ENCODE measurements around the gene SLC44A1. TPM values are rescaled to one million over a fixed set of nuclear protein-coding genes. Genes with fewer than 3 reads are reported as not detected.

Gene SLC44A1
- total and polyA plus RNA-seq, 2 donors from 2014 or later: 17.4 to 42.3 TPM

DNA sequence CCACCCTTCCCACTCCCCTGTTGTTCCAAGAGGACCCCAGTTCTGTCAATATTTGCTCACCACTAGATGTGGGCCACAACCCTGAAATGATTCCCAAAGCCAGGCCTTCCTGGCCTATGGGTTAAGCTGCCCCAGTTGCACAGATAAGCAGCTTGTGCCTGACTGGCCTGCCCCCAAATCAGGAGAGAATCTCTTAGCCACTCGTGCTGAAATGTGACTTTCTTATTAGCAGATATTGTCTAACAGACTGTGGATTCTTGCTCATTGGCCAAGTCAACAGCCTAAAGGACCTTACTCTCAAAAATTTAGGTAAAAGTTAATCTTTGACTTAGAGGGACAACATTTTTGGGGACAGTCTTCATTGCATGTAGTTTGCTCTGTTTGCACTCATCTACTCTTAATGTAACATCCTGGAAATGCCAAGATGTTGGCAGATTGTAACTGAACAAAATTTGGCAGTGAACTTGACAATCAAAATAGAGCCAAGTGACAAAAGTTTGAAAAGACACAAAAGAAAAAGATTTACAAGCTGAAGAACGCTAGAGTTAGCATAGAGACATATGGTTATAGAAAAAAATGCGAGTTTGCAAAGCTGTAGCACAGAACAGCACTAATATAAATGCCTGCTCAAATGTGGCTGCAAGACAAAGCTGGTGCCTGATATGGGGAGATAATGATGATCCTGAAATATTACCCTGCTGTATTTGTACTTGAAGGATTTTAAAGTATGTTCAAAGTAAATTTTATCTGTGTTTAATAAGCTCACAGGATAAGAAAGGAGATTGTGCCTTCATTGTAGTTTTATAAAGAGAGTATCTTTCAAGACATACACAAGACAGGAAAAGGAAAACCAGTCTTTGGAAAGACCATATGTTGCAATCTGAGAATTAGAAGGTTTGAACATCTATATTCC is 174.4 kb downstream of the SLC44A1 start:
- no peak overlapping the region for H3K9ac ChIP-seq (ENCODE audit: low read length in 3 of 3)
- DNase-seq (no peak), FAIRE-seq (no peak)
- H3K4me1 ChIP-seq (ENCODE audit: control insufficient read depth in 2 of 3, insufficient read depth in 2 of 3, low read depth in 1 of 3, low read length in 3 of 3): peaks cover 0 to 2% (median 0%) of the 10 kb centered on the region in 3 donors
- intact Hi-C loops (cut with DNase I): loop anchor here (10.0 kb wide), 1 partner anchor 244 kb away; no protein-coding TSS in a partner anchor
- H3K4me3 ChIP-seq (ENCODE audit: low read length in 3 of 3): no peak overlapping the region
- no peaks in the 10 kb centered on the region for H3K36me3 ChIP-seq (ENCODE audit: control insufficient read depth in 2 of 3, insufficient read depth in 3 of 3, low read length in 3 of 3)
- H3K9me3 ChIP-seq (ENCODE audit: control insufficient read depth in 2 of 3, insufficient read depth in 1 of 3, low read length in 3 of 3): no peaks in the 10 kb centered on the region
- no peak overlapping the region for H3K27ac ChIP-seq (ENCODE audit: low read depth in 2 of 2, low read length in 2 of 2)
- H3K27me3 ChIP-seq (ENCODE audit: control insufficient read depth, insufficient read depth, low read length): no peaks in the 10 kb centered on the region
- TF ChIP-seq CTCF (IDR thresholded peaks at IDR 0.05; ENCODE audit: borderline replicate concordance, extremely low read depth, insufficient read depth): no peak

DNA sequence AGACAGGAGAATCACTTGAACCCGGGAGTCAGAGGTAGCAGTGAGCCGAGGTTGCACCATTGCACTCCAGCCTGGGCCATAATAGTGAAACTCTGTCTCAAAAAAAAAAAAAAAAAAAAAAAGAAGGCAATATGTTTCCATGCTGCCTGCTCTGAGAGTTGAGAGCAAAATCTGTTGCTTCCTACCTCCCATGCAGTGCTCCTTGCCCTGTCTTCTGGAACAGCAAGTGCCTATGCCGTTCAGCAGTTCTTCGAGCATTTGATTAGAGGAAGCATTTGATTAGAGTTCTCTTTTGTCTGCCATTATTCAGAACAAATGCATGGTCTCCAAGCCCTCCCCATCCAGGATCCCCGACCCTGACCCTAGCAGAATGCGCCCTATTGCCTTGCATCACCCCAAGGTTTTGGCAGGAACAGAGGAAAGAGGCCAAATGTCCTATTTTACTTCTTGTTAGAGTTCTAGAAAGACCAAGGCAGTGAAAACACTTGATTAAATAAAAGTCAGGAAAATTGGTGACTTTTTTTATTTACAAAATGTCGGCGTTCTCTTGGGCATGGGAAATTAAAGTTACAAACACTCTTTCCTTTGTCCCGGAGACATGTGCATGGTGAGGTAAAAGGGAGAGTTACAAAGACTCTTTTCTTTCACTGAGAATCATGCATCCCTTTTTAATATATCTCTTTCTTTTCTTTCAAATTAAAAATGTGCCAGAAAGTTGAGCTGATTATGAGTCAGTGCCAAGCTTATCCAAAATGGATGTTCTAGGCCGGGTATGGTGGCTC is 175.6 kb downstream of the SLC44A1 start:
- intact Hi-C loops (cut with DNase I): loop anchor here (10.0 kb wide), 1 partner anchor 245 kb away; no protein-coding TSS in a partner anchor
- H3K9me3 ChIP-seq (ENCODE audit: control insufficient read depth in 2 of 3, insufficient read depth in 1 of 3, low read length in 3 of 3): no peaks in the 10 kb centered on the region
- DNase-seq (no peak), FAIRE-seq (no peak)
- no peak for TF ChIP-seq CTCF (IDR thresholded peaks at IDR 0.05; ENCODE audit: borderline replicate concordance, extremely low read depth, insufficient read depth)
- H3K27ac ChIP-seq (ENCODE audit: low read depth in 2 of 2, low read length in 2 of 2): no peak overlapping the region
- H3K27me3 ChIP-seq (ENCODE audit: control insufficient read depth, insufficient read depth, low read length): no peaks in the 10 kb centered on the region
- H3K9ac ChIP-seq (ENCODE audit: low read length in 3 of 3): no peak overlapping the region
- H3K36me3 ChIP-seq (ENCODE audit: control insufficient read depth in 2 of 3, insufficient read depth in 3 of 3, low read length in 3 of 3): no peaks in the 10 kb centered on the region
- peaks cover 0 to 2% (median 0%) of the 10 kb centered on the region in 3 donors for H3K4me1 ChIP-seq (ENCODE audit: control insufficient read depth in 2 of 3, insufficient read depth in 2 of 3, low read depth in 1 of 3, low read length in 3 of 3)
- H3K4me3 ChIP-seq (ENCODE audit: low read length in 3 of 3): no peak overlapping the region

DNA sequence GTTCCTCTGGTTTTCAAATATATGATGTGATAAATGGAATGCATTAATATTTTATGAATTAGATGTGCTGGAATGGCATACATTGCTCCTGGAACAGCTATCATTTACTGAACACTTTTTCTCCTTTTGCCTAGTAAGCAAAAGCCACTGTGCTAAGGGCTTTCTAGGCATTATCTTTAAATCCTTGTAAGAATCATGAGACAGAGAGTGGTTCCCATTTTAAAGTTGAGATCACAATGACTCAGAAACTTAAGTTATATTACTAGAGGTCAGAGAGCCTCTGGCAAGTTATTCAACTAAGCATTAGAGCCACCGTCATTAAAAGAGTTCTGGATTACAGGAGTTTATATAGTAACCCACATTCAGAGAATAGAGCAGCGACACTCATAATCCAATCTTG is 176.7 kb downstream of the SLC44A1 start:
- no peak for TF ChIP-seq CTCF (IDR thresholded peaks at IDR 0.05; ENCODE audit: borderline replicate concordance, extremely low read depth, insufficient read depth)
- FAIRE-seq (no peak), DNase-seq (no peak)
- Histone ChIP-seq H3K4me1 (ENCODE audit: control insufficient read depth in 2 of 3, insufficient read depth in 2 of 3, low read depth in 1 of 3, low read length in 3 of 3) (no peaks in the 10 kb centered on the region), H3K27ac (ENCODE audit: low read depth in 2 of 2, low read length in 2 of 2) (no peak overlapping the region), H3K9me3 (ENCODE audit: control insufficient read depth in 2 of 3, insufficient read depth in 1 of 3, low read length in 3 of 3) (no peaks in the 10 kb centered on the region), H3K27me3 (ENCODE audit: control insufficient read depth, insufficient read depth, low read length) (no peaks in the 10 kb centered on the region), H3K36me3 (ENCODE audit: control insufficient read depth in 2 of 3, insufficient read depth in 3 of 3, low read length in 3 of 3) (no peaks in the 10 kb centered on the region), H3K9ac (ENCODE audit: low read length in 3 of 3) (no peak overlapping the region), H3K4me3 (ENCODE audit: low read length in 3 of 3) (no peak overlapping the region)
- intact Hi-C loops (cut with DNase I): no loop called here
